Measurements from ENCODE around the gene FBXL19. TPM values are rescaled to one million over a fixed set of nuclear protein-coding genes. Genes with fewer than 3 reads are reported as not detected.

Gene FBXL19
- total and polyA plus RNA-seq, 9 of the 15 experiments (the other 6 are each of a cell fraction or from before 2014, with no cell fraction given), result 0.13 to 48.0 (median 13.5) TPM; not detected in 1

DNA sequence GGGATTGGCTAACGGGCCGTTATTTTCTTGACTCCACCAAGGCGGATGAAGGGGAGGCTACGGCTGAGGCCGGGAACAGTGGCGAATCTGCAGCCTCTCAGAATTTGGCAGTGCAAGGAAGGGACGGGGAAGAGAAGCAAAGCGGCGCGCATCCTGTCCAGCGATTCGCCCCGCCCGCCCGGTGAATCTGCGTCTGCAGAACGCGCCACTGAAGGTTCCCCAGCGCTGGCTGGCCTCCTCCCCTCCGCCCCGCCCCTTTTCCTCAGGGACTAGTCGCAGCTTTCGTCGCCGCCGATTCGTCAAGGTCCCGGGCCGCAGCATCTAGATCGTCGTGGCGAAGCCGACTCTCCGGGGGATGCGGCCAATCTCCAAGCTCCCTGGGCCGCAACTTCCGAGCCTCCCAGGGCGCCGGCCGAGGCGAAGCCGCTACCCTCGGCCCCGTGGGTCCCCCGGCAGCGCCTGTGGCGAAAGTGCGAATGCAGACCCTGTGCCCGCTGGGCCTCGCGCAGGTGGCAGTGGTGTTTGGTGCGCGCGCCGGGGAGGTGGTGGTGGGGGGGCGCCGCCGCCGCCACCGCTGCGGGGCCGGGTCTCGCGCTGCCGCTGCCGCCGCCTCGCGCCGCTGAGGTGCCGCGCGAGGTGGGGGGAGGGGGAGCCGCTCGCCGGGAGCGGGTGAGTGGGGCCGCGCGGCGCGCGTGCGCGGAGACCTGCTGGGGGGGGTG lies 34.2 kb downstream of the FBXL19 start, which contains the start of gene SETD1A (continued):
- TF ChIP-seq BMI1 (IDR thresholded peaks at IDR 0.05; ENCODE audit: low read length) (no peak), MTF1 (CRISPR knock-in tag; IDR thresholded peaks at IDR 0.05; ENCODE audit: borderline replicate concordance) (no peak), ARHGAP35 (IDR thresholded peaks at IDR 0.05; ENCODE audit: partially characterized antibody) (no peak), HNRNPH1 (optimal IDR thresholded peaks at IDR 0.05; ENCODE audit: low read depth, low read length) (no peak), PHB2 (IDR thresholded peaks at IDR 0.05; ENCODE audit: low read depth) (no peak), RBFOX2 (IDR thresholded peaks at IDR 0.05; ENCODE audit: low read depth, low read length) (peak; percentile 86), GTF3C2 (IDR thresholded peaks at IDR 0.05; ENCODE audit: borderline replicate concordance, extremely low read depth, insufficient read length) (no peak), GTF2B (IDR thresholded peaks at IDR 0.05; ENCODE audit: extremely low read depth, insufficient read length) (no peak), ZNF197 (CRISPR knock-in tag; IDR thresholded peaks at IDR 0.05; ENCODE audit: low read depth) (no peak), ZNF140 (CRISPR knock-in tag; IDR thresholded peaks at IDR 0.05) (no peak), NUFIP1 (IDR thresholded peaks at IDR 0.05; ENCODE audit: partially characterized antibody) (no peak), CBX3 (IDR thresholded peaks at IDR 0.05; ENCODE audit: borderline replicate concordance in 1 of 2, low read length in 2 of 2) (0 out of 3 replicates have a peak, but pooled peaks of 1 of the 2 experiments have one; percentile 24), FOXK1 (CRISPR knock-in tag; IDR thresholded peaks at IDR 0.05; ENCODE audit: borderline replicate concordance) (peak; percentile 11; the same call in 1 of the 2 replicates), SIX5 (IDR thresholded peaks at IDR 0.05; ENCODE audit: borderline replicate concordance in 1 of 2, insufficient read depth in 1 of 2, low read depth in 1 of 2, low read length in 2 of 2) (peak; percentile 1 to 7; a peak in 1 of 4 replicates), TEAD1 (CRISPR knock-in tag; IDR thresholded peaks at IDR 0.05) (peak in 1 of 2 experiments; percentile 92; a peak in 2 of 4 replicates), DMBX1 (CRISPR knock-in tag; IDR thresholded peaks at IDR 0.05; ENCODE audit: borderline replicate concordance) (no peak), KHSRP (IDR thresholded peaks at IDR 0.05) (no peak), NRF1 (conservative IDR thresholded peaks at IDR 0.05 in 1 of 2, IDR thresholded peaks at IDR 0.05 in 1 of 2) (peak; percentile 75 to 82), FOS (IDR thresholded peaks at IDR 0.05; ENCODE audit: extremely low read depth, insufficient read length) (no peak)
- TF ChIP-seq, protein P1, sequence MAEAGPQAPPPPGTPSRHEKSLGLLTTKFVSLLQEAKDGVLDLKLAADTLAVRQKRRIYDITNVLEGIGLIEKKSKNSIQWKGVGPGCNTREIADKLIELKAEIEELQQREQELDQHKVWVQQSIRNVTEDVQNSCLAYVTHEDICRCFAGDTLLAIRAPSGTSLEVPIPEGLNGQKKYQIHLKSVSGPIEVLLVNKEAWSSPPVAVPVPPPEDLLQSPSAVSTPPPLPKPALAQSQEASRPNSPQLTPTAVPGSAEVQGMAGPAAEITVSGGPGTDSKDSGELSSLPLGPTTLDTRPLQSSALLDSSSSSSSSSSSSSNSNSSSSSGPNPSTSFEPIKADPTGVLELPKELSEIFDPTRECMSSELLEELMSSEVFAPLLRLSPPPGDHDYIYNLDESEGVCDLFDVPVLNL (CRISPR knock-in tag; IDR thresholded peaks at IDR 0.05; ENCODE audit: low read depth), result no peak
- TF ChIP-seq, protein P2, sequence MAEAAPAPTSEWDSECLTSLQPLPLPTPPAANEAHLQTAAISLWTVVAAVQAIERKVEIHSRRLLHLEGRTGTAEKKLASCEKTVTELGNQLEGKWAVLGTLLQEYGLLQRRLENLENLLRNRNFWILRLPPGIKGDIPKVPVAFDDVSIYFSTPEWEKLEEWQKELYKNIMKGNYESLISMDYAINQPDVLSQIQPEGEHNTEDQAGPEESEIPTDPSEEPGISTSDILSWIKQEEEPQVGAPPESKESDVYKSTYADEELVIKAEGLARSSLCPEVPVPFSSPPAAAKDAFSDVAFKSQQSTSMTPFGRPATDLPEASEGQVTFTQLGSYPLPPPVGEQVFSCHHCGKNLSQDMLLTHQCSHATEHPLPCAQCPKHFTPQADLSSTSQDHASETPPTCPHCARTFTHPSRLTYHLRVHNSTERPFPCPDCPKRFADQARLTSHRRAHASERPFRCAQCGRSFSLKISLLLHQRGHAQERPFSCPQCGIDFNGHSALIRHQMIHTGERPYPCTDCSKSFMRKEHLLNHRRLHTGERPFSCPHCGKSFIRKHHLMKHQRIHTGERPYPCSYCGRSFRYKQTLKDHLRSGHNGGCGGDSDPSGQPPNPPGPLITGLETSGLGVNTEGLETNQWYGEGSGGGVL (CRISPR knock-in tag; IDR thresholded peaks at IDR 0.05), result no peak

Data from K562 (cell line).